H1 (cell line): ENCODE measurements around the gene SMLR1.

Experiments
- BCL11A ChIP-seq, 2 experiments: IDR thresholded peaks; one replicate each; pipeline ENCODE4 v1.6.1; 2011; ENCODE audit warnings: low read depth in 2 of 2, low read length in 2 of 2, mild to moderate bottlenecking in 2 of 2
- EZH2 ChIP-seq: fragments of 200-600 bp; sonication (generic); IDR thresholded peaks from 2 replicates; pipeline ENCODE4 v1.7.1; 2012; ENCODE audit warnings: low read depth, mild to moderate bottlenecking, moderate library complexity, low read length, inconsistent platforms; ENCODE audit not compliant: severe bottlenecking
- FOSL1 ChIP-seq: IDR thresholded peaks from 2 replicates; pipeline ENCODE4 v1.6.1; 2011; ENCODE audit warnings: mild to moderate bottlenecking, low read depth, low read length, moderate library complexity; ENCODE audit not compliant: insufficient read depth
- HDAC6 ChIP-seq: IDR thresholded peaks from one replicate; pipeline ENCODE4 v1.7.1; 2012; ENCODE audit warnings: low read depth, mild to moderate bottlenecking, inconsistent platforms, low read length, moderate library complexity
- POLR2A ChIP-seq, 2 experiments: IDR thresholded peaks; 1 replicate in 1 of 2; 2 replicates in 1 of 2; pipeline ENCODE4 v1.6.1; 2011; ENCODE audit warnings: low read depth in 2 of 2, low read length in 2 of 2, mild to moderate bottlenecking in 2 of 2; ENCODE audit errors: control extremely low read depth in 1 of 2
- POLR2AphosphoS5 ChIP-seq: IDR thresholded peaks from 2 replicates; pipeline ENCODE4 v1.6.1; 2011; ENCODE audit warnings: low read depth, low read length
- RNF2 ChIP-seq: fragments of 200-900, 300-1000 bp; sonication (generic); IDR thresholded peaks from 2 replicates; pipeline ENCODE4 v1.7.1; 2016; ENCODE audit warnings: borderline replicate concordance, low read depth, mild to moderate bottlenecking, antibody characterized with exemption, low read length; ENCODE audit not compliant: poor library complexity, severe bottlenecking; ENCODE audit errors: missing control alignments
- SIX5 ChIP-seq: IDR thresholded peaks from 2 replicates; pipeline ENCODE4 v1.6.1; 2011; ENCODE audit warnings: mild to moderate bottlenecking, low read depth, low read length
- YY1 ChIP-seq: IDR thresholded peaks from 2 replicates; pipeline ENCODE4 v1.6.1; 2011; ENCODE audit warnings: low read depth, mild to moderate bottlenecking, low read length
- ZNF274 ChIP-seq: IDR thresholded peaks from 2 replicates; pipeline ENCODE4 v1.7.0; 2012; ENCODE audit warnings: low read length, borderline replicate concordance; ENCODE audit errors: extremely low read depth
- TF ChIP-seq, protein P1 (sequence below), 3 experiments: IDR thresholded peaks; 1 replicate in 2 of 3; 2 replicates in 1 of 3; pipeline versions ENCODE4 v1.5.1 to v1.6.1; 2011; ENCODE audit warnings: low read length in 3 of 3, mild to moderate bottlenecking in 3 of 3, inconsistent platforms in 2 of 3, low read depth in 1 of 3, moderate library complexity in 1 of 3; ENCODE audit not compliant: insufficient read depth in 1 of 3; ENCODE audit errors: control extremely low read depth in 1 of 3
- TF ChIP-seq, protein P2 (sequence below): IDR thresholded peaks from 2 replicates; pipeline ENCODE4 v1.6.1; 2012; ENCODE audit warnings: inconsistent platforms
- TF ChIP-seq, protein P3 (sequence below): IDR thresholded peaks from 2 replicates; pipeline ENCODE4 v1.6.1; 2012; ENCODE audit warnings: low read length, inconsistent platforms

DNA sequence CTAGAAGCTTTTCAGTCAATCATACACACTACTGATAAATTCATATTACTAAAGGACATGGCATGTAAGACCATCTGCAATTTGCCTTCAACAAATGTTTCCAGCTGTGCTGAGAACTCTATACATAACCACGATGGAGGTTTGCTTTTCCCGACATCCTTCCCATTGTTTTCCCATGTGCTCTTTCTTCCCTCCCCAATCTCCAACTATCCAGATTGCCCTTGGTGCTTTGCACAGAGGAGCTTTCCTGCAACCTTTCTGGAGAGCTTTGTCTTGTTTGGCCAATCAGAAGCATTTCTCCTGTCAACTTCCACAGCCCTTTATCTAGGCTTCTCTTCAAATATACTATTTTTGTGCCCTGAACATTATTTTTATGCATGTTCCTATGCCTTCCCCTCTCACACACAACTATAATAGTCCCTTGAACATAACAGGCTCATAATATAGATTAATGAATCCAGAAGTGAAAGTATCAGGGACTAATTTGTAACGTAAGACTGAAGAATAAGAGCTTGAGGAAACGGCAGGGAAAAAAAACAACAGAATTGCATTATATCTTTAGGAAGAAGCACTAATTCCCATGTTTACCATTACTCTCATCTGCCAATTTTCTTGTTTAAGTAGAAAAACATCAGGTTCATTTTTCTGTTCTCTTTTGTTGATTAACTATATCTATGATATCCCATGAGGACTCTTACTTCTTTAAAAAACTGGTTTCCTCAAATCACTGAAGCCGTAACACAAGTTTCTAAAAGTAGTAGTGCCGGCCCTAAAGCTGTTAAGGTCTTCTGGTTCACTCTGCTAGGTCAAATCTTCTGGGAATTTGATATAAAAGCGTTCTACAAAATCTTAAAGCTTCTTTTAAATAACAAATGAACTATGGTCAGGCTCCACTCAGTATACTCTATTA lies 20.1 kb downstream of the SMLR1 start:
- TF ChIP-seq, protein P1, sequence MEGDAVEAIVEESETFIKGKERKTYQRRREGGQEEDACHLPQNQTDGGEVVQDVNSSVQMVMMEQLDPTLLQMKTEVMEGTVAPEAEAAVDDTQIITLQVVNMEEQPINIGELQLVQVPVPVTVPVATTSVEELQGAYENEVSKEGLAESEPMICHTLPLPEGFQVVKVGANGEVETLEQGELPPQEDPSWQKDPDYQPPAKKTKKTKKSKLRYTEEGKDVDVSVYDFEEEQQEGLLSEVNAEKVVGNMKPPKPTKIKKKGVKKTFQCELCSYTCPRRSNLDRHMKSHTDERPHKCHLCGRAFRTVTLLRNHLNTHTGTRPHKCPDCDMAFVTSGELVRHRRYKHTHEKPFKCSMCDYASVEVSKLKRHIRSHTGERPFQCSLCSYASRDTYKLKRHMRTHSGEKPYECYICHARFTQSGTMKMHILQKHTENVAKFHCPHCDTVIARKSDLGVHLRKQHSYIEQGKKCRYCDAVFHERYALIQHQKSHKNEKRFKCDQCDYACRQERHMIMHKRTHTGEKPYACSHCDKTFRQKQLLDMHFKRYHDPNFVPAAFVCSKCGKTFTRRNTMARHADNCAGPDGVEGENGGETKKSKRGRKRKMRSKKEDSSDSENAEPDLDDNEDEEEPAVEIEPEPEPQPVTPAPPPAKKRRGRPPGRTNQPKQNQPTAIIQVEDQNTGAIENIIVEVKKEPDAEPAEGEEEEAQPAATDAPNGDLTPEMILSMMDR (IDR thresholded peaks at IDR 0.05; ENCODE audit: control extremely low read depth in 1 of 3, insufficient read depth in 1 of 3, low read depth in 1 of 3, low read length in 3 of 3), result no peak
- no peak for TF ChIP-seq EZH2
- TF ChIP-seq ZNF274, result no peak
- TF ChIP-seq, protein P2, sequence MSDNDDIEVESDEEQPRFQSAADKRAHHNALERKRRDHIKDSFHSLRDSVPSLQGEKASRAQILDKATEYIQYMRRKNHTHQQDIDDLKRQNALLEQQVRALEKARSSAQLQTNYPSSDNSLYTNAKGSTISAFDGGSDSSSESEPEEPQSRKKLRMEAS, result no peak
- TF ChIP-seq, protein P3, sequence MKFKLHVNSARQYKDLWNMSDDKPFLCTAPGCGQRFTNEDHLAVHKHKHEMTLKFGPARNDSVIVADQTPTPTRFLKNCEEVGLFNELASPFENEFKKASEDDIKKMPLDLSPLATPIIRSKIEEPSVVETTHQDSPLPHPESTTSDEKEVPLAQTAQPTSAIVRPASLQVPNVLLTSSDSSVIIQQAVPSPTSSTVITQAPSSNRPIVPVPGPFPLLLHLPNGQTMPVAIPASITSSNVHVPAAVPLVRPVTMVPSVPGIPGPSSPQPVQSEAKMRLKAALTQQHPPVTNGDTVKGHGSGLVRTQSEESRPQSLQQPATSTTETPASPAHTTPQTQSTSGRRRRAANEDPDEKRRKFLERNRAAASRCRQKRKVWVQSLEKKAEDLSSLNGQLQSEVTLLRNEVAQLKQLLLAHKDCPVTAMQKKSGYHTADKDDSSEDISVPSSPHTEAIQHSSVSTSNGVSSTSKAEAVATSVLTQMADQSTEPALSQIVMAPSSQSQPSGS, result no peak
- TF ChIP-seq POLR2A (IDR thresholded peaks at IDR 0.05; ENCODE audit: control extremely low read depth in 1 of 2, low read depth in 2 of 2, low read length in 2 of 2), result no peak
- no peak for TF ChIP-seq RNF2
- no peak for TF ChIP-seq POLR2AphosphoS5
- no peak for TF ChIP-seq YY1
- TF ChIP-seq HDAC6, result no peak
- no peak for TF ChIP-seq FOSL1
- no peak for TF ChIP-seq SIX5
- TF ChIP-seq BCL11A (IDR thresholded peaks at IDR 0.05; ENCODE audit: low read depth in 2 of 2, low read length in 2 of 2), result no peak
